Vagina (tissue), 2 donors: ENCODE measurements around the gene PTPN2. TPM values are rescaled to one million over a fixed set of nuclear protein-coding genes. Genes with fewer than 3 reads are reported as not detected.
A peak's percentile ranks its signal among the peaks of the same experiment; 100 is the strongest.
"Not testable (repeated sequence)": the region's sequence is repeated elsewhere in the genome, so short reads cannot be mapped to it uniquely, and the experiment has no call there.

Source experiments
- DNase-seq, 2 donors: peaks; one replicate each; pipeline ENCODE4 v3.0.0-alpha.2; 2017; ENCODE audit errors: extremely low spot score in 2 of 2
- H3K27ac ChIP-seq: fragments of 200-600 bp; sonication (generic); one replicate; pipeline ENCODE4 v1.5.1; 2019
- H3K27me3 ChIP-seq: fragments of 200-600 bp; sonication (generic); one replicate; pipeline ENCODE4 v1.5.1; 2019
- H3K36me3 ChIP-seq, 2 donors: fragments of 200-600 bp; sonication (generic); one replicate each; pipeline ENCODE4 v1.5.1; 2017 to 2019
- H3K4me1 ChIP-seq: fragments of 200-600 bp; sonication (generic); one replicate; pipeline ENCODE4 v1.5.1; 2019
- H3K4me3 ChIP-seq, 2 donors: fragments of 200-600 bp; sonication (generic); 1 replicate in 1 of 2; 2 replicates in 1 of 2; pipeline ENCODE4 v1.5.1; 2016 to 2019
- H3K9me3 ChIP-seq: fragments of 200-600 bp; sonication (generic); one replicate; pipeline ENCODE4 v1.5.1; 2019
- CTCF ChIP-seq, 3 experiments: fragments of 450-650 bp in 2 of 3; fragments of 200-600 bp in 1 of 3; sonication (generic) in 1 of 3; IDR thresholded peaks; one replicate each; pipeline ENCODE4 v1.5.1; 2017 to 2019; ENCODE audit warnings: antibody characterized with exemption in 3 of 3, mild to moderate bottlenecking in 2 of 3, moderate library complexity in 2 of 3
- POLR2A ChIP-seq, 2 donors: fragments of 450-650 bp; IDR thresholded peaks; one replicate each; pipeline ENCODE4 v1.6.1; 2017; ENCODE audit warnings: antibody characterized with exemption in 2 of 2, mild to moderate bottlenecking in 2 of 2, moderate library complexity in 2 of 2
- POLR2AphosphoS5 ChIP-seq, 2 donors: sonication (generic); formaldehyde crosslinking; IDR thresholded peaks; one replicate each; pipeline ENCODE4 v1.9.0; 2017; ENCODE audit warnings: antibody characterized with exemption in 2 of 2, mild to moderate bottlenecking in 2 of 2, low read depth in 1 of 2; ENCODE audit not compliant: insufficient read depth in 1 of 2
- intact Hi-C: fragments of 100-400 bp; cut with DNase I; formaldehyde crosslinking; loops from one replicate; pipeline ENCODE4 v1.15.1; 2023
- total RNA-seq: library from RNA; depleted of rRNA; stranded (reverse); fragments of >200 nt; gene quantifications from one replicate; pipeline ENCODE4 v1.2.3, GENCODE V29; 2016

Gene PTPN2
- total RNA-seq, 1 donor from 2014 or later = 32.9 TPM

- TF ChIP-seq POLR2AphosphoS5 (IDR thresholded peaks at IDR 0.05; ENCODE audit: insufficient read depth in 1 of 2, low read depth in 1 of 2) = no peak
- TF ChIP-seq CTCF (IDR thresholded peaks at IDR 0.05) = no peak
- TF ChIP-seq POLR2A (IDR thresholded peaks at IDR 0.05) = no peak
- H3K4me1 ChIP-seq = peaks cover 37% of the 10 kb centered on the region
- no peaks in the 10 kb centered on the region for H3K27me3 ChIP-seq
- intact Hi-C loops = no loop called here
- no peaks in the 10 kb centered on the region for H3K36me3 ChIP-seq
- H3K4me3 ChIP-seq = peak overlapping the region; percentile 76 to 83
- H3K9me3 ChIP-seq = no peaks in the 10 kb centered on the region
- peak in 1 of 2 donors; percentile 90 for DNase-seq
- peak overlapping the region; percentile 99 for H3K27ac ChIP-seq
These were observed 709 bp downstream of the PTPN2 start for GRCh38 chr18:12883372-12883683.

GRCh38 chr18:12882453-12883371, 1.3 kb downstream of the PTPN2 start:
- peak overlapping the region; percentile 76 to 83 for H3K4me3 ChIP-seq
- no peaks in the 10 kb centered on the region for H3K9me3 ChIP-seq
- H3K27ac ChIP-seq = peak overlapping the region; percentile 99
- TF ChIP-seq CTCF (IDR thresholded peaks at IDR 0.05) (no peak), POLR2AphosphoS5 (IDR thresholded peaks at IDR 0.05; ENCODE audit: insufficient read depth in 1 of 2, low read depth in 1 of 2) (no peak), POLR2A (IDR thresholded peaks at IDR 0.05) (no peak)
- H3K4me1 ChIP-seq = peaks cover 37% of the 10 kb centered on the region
- DNase-seq = no peak
- H3K27me3 ChIP-seq = no peaks in the 10 kb centered on the region
- H3K36me3 ChIP-seq = no peaks in the 10 kb centered on the region
- intact Hi-C loops = no loop called here

GRCh38 chr18:12880541-12880910, 3.5 kb downstream of the PTPN2 start:
- H3K4me1 ChIP-seq = peaks cover 37% of the 10 kb centered on the region
- H3K36me3 ChIP-seq = no peaks in the 10 kb centered on the region
- H3K4me3 ChIP-seq = no peak overlapping the region
- no peaks in the 10 kb centered on the region for H3K9me3 ChIP-seq
- intact Hi-C loops = no loop called here
- H3K27me3 ChIP-seq = no peaks in the 10 kb centered on the region
- DNase-seq = no peak
- TF ChIP-seq CTCF (IDR thresholded peaks at IDR 0.05) (no peak), POLR2AphosphoS5 (IDR thresholded peaks at IDR 0.05; ENCODE audit: insufficient read depth in 1 of 2, low read depth in 1 of 2) (no peak), POLR2A (IDR thresholded peaks at IDR 0.05) (no peak)
- no peak overlapping the region for H3K27ac ChIP-seq

- no peak for TF ChIP-seq CTCF (IDR thresholded peaks at IDR 0.05)
- no peak for TF ChIP-seq POLR2A (IDR thresholded peaks at IDR 0.05)
- intact Hi-C loops = no loop called here
- Histone ChIP-seq H3K36me3 (no peaks in the 10 kb centered on the region), H3K9me3 (no peaks in the 10 kb centered on the region), H3K4me1 (peaks cover 34% of the 10 kb centered on the region), H3K4me3 (no peak overlapping the region), H3K27ac (no peak overlapping the region), H3K27me3 (no peaks in the 10 kb centered on the region)
- DNase-seq = no peak
These were observed 4.0 kb downstream of the PTPN2 start for GRCh38 chr18:12879840-12880540.

GRCh38 chr18:12874992-12875391, 9.0 kb downstream of the PTPN2 start:
- H3K27ac ChIP-seq, H3K9me3 ChIP-seq, H3K4me3 ChIP-seq, H3K27me3 ChIP-seq, DNase-seq, H3K4me1 ChIP-seq, H3K36me3 ChIP-seq, intact Hi-C loops: not testable (repeated sequence)

- H3K9me3 ChIP-seq, H3K36me3 ChIP-seq, H3K4me3 ChIP-seq, intact Hi-C loops, DNase-seq, H3K27ac ChIP-seq, H3K4me1 ChIP-seq, H3K27me3 ChIP-seq: not testable (repeated sequence)
These were observed 10.0 kb downstream of the PTPN2 start for GRCh38 chr18:12873961-12874567.
